Stimulated activated CD4-positive, alpha-beta T cell treated with anti-CD3 and anti-CD28 coated beads, Interleukin-2, amount 100 ng/mL, for 48 hours (primary cell): ENCODE results near the gene GPC6.

Source experiments
- DNase-seq, 2 donors: peaks; one replicate each; pipeline ENCODE4 v3.0.0-alpha.2; 2020

GPC6 gene

DNA sequence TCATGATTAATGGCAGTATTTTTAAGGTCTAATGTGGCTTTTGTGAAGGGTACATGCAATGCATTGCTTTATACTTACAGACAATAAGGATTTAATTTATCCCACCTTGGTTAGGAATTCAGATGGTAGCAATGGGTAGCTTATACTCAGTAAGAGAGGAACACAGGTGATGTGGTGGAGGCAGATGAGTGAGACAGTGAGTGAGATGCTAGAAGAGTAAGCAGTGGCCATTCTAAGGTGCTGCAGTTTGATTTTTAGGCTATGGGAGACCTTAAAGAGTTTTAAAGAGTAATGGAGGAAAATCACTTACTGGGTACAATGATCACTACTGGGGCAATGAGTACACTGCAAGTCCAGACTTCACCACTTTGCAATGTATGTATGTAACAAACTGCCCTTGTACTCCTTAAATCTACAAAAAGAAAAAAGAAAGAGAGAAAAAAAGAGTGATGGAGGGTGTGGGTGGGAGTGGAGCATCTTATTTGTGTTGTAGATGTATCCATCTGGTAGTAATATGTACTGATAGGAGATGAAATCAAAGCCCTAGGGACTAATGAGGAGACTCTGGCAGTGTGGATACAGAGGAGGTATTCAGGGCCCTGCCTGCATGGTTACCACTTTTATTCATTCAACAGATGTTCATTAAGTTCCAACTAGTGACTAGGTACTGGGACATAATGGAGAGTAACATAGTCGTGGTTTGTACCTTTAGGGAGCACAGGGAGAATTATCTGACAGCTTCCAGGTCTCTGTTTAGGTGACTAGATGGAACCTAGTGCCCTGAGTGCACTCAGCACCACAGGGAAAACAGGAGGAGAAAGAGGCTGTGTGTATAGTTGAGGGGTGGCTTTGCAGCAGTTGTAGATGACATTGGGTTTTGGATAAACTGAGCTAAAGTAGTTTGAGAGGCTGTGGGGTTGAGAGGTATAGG lies 99.0 kb downstream of the GPC6 start:
- DNase-seq: no peak

GRCh38 chr13:93326234-93326811 lies 99.7 kb downstream of the GPC6 start:
- no peak for DNase-seq

DNA sequence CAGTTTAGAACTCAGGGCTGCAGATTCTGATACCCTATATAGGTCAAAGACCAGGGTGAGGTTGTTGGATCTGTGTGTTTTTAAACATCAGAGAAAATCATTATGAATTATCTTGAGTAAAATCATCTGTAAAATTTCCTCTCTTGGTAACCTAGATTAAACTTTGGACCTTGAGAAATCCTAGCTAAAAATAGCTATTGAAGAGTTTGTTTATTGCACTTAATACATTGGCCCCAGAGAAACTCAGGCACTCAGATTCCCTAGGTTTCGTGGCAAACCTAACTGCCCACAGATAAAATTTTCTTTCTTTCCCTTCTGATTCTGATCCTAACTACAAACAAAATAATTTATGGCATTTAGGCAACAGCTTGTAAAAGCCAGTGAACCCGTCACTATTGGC lies 102.3 kb downstream of the GPC6 start:
- DNase-seq: no peak

GRCh38 chr13:93336728-93337127 lies 110.1 kb downstream of the GPC6 start:
- DNase-seq: no peak

DNA sequence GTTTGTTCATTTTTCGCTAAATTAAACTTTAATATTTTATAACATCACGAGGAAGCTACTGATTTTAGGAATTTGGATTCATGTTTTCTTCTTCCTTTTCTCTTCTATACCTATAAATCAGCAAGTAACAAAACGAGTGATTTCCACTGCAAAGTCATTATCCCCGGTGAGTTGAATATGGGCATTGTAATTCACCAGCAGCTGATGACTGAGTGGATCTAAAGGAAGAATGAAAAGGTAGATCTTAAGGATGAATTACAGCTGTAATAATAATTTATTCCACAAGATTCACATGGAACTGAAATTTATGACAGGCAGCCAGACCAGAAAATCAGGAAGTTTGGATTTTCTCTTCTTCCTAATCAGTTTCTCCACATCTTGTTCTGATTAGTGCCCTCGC lies 111.4 kb downstream of the GPC6 start:
- DNase-seq: no peak

GRCh38 chr13:93338906-93339305 lies 112.3 kb downstream of the GPC6 start:
- no peak for DNase-seq

DNA sequence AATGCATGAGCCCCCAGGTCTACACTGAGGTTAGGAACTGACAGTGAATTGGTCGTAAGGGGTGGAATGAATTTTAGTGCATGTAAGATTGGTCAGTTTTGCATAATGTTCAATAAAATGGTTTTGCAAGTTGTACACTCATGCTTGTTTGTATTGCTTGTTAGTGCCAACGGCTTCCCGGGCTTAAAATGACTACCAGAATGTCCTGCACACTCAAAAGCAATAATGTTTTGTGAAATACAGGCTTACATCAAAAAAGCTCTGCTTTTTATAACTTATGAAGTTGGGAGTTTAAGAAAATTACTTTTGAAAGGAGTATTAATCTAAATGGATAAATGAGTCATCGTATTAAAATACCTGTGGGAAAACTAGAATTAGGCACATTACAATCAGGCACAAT lies 112.9 kb downstream of the GPC6 start:
- DNase-seq: no peak

GRCh38 chr13:93341517-93341916 lies 114.9 kb downstream of the GPC6 start:
- no peak for DNase-seq

DNA sequence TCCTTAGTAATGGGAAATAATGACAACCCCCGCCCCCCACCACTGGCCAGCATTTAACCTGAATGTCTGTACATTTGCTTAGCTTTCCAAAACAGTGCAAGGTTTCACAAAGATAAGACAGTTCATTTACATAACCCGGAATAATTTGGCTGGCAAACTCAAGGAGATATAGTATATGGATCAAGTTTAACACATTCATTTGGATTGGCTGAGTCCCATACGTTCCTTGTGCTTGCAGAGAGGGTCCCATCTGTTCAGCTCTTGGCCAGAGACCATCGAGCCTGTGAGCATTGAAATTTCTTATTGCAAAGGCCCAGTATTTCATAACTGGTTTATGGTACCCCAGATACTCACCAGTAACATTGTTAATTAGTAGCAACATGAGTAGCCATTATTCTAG lies 116.5 kb downstream of the GPC6 start:
- DNase-seq: no peak

DNA sequence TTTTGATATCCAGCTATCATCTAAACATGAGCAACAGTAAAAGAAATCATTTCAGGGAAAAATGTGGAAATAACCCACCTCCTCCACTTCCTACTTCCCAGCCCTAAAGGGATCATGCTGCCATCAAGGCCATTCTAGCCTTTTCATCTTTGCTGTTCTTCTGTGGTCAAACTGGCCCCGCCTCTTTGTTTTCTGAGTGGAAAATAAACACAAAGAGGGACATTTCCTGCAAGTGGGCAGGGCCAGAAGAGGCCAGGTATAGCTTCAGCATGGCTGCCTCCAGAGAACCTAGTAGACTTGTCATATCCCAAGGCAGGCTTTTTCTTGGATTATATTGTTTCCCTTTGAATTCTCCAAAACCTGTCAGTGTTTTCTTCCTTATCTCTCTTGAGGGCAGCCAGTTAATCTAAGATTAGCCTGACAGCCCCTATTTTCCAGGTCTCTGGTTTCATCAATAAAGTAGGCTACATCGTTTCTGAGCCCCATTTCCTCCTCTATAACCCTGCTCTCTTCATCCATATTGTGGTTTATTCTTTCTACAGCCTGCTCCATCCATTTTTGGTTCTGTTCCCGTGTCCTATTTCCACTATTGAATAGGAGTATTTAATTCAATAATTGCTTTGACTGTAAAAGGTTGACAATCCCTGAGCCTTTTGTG lies 117.6 kb downstream of the GPC6 start:
- no peak for DNase-seq

GRCh38 chr13:93345024-93345423 lies 118.4 kb downstream of the GPC6 start:
- no peak for DNase-seq

DNA sequence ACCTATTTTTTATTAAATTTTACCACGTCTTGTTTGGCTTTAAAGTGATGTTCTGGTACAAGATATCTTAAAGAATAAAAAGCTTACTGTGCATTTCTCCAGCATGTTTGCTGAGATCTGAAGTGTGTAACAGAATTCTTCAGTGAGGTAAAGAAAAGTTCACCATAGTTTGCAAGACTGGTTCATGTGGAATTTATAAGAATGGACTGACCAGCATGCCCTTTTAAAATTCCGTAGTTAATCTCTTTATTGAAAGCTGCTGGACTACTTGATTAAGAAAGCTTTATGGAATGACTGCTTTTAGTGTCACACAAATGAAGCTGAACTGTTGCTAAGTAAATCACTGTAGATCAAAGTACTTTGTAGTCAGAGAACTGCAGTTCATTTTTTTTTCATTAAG lies 119.2 kb downstream of the GPC6 start:
- no peak for DNase-seq

GRCh38 chr13:93352616-93353015 lies 126.0 kb downstream of the GPC6 start:
- no peak for DNase-seq

DNA sequence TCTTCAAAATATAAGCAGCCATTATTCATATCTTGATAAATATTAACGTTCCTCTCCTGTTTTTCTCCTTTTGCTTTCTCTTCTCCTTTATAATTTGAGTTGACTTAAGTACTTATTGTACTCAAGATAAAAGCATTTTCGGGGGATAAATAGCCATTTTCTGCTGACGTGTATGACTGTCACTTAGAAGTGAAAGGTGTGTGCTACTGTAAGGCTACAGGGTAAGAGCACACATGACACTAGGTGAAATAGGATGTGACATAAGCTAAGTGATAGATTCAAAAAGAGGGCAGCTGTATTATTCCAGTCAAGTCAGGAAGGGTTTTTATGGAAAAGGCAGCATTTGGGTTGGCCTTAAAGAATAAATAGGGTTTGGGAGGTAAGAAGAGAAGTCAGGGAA lies 128.5 kb downstream of the GPC6 start:
- DNase-seq: no peak

GRCh38 chr13:93356469-93356868 lies 129.9 kb downstream of the GPC6 start:
- no peak for DNase-seq

- DNase-seq: no peak
Observed at GRCh38 chr13:93360021-93360420, 133.4 kb downstream of the GPC6 start.

GRCh38 chr13:93361703-93362102 lies 135.1 kb downstream of the GPC6 start:
- DNase-seq: no peak

DNA sequence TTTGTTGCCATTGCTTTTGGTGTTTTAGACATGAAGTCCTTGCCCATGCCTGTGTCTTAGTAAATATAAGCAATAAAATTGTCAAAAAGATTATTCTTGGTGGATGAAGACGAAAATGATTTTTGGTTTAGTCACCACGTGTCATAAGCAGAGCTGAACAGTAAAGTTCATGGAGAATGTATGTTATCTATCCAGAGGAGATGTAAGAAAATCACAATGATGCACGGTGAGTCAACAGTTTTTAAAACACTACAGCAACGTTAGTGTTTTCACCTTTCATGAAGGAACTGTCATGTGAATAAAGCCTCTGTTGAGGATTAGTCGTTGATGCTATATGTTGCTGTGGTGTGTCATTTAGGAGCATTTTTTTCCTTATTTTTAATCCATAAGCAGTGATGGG lies 137.6 kb downstream of the GPC6 start:
- DNase-seq: no peak

GRCh38 chr13:93368296-93368695 lies 141.7 kb downstream of the GPC6 start:
- DNase-seq: no peak

GRCh38 chr13:93368718-93369117 lies 142.1 kb downstream of the GPC6 start:
- no peak for DNase-seq

DNA sequence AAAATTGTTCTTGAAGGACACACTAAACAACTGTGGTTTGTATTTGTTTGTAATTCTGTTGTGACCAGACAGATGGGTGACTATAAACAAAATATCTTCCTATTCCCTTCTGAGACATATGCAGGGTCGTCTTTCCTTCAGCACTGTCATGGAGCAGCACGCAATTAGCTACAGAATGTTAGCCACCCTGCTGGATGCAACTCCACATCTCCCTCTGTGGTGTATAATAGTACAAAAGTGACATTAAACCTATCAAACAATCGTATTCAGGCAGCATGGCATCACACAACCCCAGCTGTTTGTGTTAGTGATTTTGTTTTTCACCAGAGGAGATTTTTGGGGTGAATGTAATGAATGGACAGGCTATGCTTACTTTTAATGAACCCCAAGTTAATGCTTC lies 146.2 kb downstream of the GPC6 start:
- no peak for DNase-seq

- no peak for DNase-seq
Observed at GRCh38 chr13:93375491-93375890, 148.9 kb downstream of the GPC6 start.

DNA sequence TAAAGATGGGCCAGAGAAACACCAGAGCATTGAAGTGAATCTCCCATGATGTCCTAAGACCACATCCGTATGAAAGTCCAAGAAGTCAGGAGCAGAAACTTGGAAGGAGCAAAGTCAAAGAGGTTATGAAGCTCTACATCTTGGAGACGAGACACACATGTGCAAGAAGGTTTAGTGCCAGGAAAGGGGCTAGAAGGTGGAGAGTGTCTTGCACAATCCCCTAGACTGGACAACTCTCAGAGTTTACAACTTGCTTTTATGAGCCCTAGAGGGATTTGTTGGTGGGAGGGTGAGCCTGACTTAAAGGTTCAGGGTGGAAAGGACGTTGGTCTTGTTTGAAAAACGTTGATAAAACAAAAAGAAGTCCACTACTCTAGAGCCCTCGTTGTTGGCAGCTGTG lies 150.6 kb downstream of the GPC6 start:
- DNase-seq: no peak

GRCh38 chr13:93378184-93378583 lies 151.6 kb downstream of the GPC6 start:
- no peak for DNase-seq
